Karpas-422 (cell line): Measurements from ENCODE around the gene DAB2IP. TPM values are rescaled to one million over a fixed set of nuclear protein-coding genes. Genes with fewer than 3 reads are reported as not detected.

Source experiments
- DNase-seq: peaks from one replicate; pipeline ENCODE4 v3.0.0-alpha.2; 2015
- H2AFZ ChIP-seq: fragments of 200-600 bp; sonication (generic); 2 replicates; pipeline ENCODE4 v1.6.1; 2014; ENCODE audit warnings: antibody characterized with exemption, low read length, mixed read lengths
- H3K27ac ChIP-seq: fragments of 200-600 bp; sonication (generic); 2 replicates; pipeline ENCODE4 v1.5.1; 2014; ENCODE audit warnings: mild to moderate bottlenecking, low read length, moderate library complexity
- H3K27me3 ChIP-seq: fragments of 200-600 bp; sonication (generic); 2 replicates; pipeline ENCODE4 v1.6.1; 2014; ENCODE audit warnings: low read length, mixed read lengths
- H3K36me3 ChIP-seq: fragments of 200-600 bp; sonication (generic); 2 replicates; pipeline ENCODE4 v1.6.1; 2014; ENCODE audit warnings: low read length, mixed read lengths; ENCODE audit not compliant: insufficient read depth
- H3K4me1 ChIP-seq: fragments of 200-600 bp; sonication (generic); 2 replicates; pipeline ENCODE4 v1.6.1; 2014; ENCODE audit warnings: mild to moderate bottlenecking, low read length, mixed read lengths
- H3K4me2 ChIP-seq: fragments of 200-600 bp; sonication (generic); 2 replicates; pipeline ENCODE4 v1.6.1; 2014; ENCODE audit warnings: low read length, low read depth, mild to moderate bottlenecking; ENCODE audit not compliant: poor library complexity, severe bottlenecking
- H3K4me3 ChIP-seq: fragments of 200-600 bp; sonication (generic); 2 replicates; pipeline ENCODE4 v1.5.1; 2014; ENCODE audit warnings: mild to moderate bottlenecking, antibody characterized with exemption, low read length, mixed read lengths
- H3K79me2 ChIP-seq: fragments of 200-600 bp; sonication (generic); 2 replicates; pipeline ENCODE4 v1.6.1; 2014; ENCODE audit warnings: mild to moderate bottlenecking, low read length, mixed read lengths
- H3K9ac ChIP-seq: fragments of 200-600 bp; sonication (generic); 2 replicates; pipeline ENCODE4 v1.6.0; 2014; ENCODE audit warnings: low read length
- H3K9me2 ChIP-seq: fragments of 200-600 bp; sonication (generic), shearing (Covaris generic); replicated peaks from 2 replicates; pipeline ENCODE4 v1.6.0; 2014; ENCODE audit warnings: mild to moderate bottlenecking, low read length, moderate library complexity; ENCODE audit not compliant: insufficient read depth
- H3K9me3 ChIP-seq: fragments of 300-700, 200-600 bp; sonication (generic); 2 replicates; pipeline ENCODE4 v1.6.1; 2014; ENCODE audit warnings: low read length, mixed read lengths
- H4K20me1 ChIP-seq: fragments of 200-600 bp; sonication (generic); 2 replicates; pipeline ENCODE4 v1.6.1; 2014; ENCODE audit warnings: mild to moderate bottlenecking, antibody characterized with exemption, low read length, low read depth; ENCODE audit not compliant: insufficient read depth
- total RNA-seq: library from RNA; depleted of rRNA; stranded (reverse); fragments of >200 nt; shearing (Covaris generic); gene quantifications from 2 replicates; pipeline ENCODE4 v1.2.3, GENCODE V29; 2014; ENCODE audit warnings: low replicate concordance

DAB2IP gene
- total RNA-seq, 1 experiment from 2014 or later: 1.3 TPM

GRCh38 chr9:121706149-121706750, 54.8 kb downstream of the DAB2IP start:
- Histone ChIP-seq H3K27ac (no peak overlapping the region), H3K27me3 (no peaks in the 10 kb centered on the region), H2AFZ (no peak overlapping the region), H3K36me3 (no peaks in the 10 kb centered on the region), H3K4me1 (no peaks in the 10 kb centered on the region), H3K9me3 (no peaks in the 10 kb centered on the region), H3K9me2 (no peaks in the 10 kb centered on the region), H4K20me1 (no peaks in the 10 kb centered on the region), H3K4me2 (no peak overlapping the region), H3K4me3 (no peak overlapping the region), H3K79me2 (no peaks in the 10 kb centered on the region), H3K9ac (no peak overlapping the region)
- no peak for DNase-seq

DNA sequence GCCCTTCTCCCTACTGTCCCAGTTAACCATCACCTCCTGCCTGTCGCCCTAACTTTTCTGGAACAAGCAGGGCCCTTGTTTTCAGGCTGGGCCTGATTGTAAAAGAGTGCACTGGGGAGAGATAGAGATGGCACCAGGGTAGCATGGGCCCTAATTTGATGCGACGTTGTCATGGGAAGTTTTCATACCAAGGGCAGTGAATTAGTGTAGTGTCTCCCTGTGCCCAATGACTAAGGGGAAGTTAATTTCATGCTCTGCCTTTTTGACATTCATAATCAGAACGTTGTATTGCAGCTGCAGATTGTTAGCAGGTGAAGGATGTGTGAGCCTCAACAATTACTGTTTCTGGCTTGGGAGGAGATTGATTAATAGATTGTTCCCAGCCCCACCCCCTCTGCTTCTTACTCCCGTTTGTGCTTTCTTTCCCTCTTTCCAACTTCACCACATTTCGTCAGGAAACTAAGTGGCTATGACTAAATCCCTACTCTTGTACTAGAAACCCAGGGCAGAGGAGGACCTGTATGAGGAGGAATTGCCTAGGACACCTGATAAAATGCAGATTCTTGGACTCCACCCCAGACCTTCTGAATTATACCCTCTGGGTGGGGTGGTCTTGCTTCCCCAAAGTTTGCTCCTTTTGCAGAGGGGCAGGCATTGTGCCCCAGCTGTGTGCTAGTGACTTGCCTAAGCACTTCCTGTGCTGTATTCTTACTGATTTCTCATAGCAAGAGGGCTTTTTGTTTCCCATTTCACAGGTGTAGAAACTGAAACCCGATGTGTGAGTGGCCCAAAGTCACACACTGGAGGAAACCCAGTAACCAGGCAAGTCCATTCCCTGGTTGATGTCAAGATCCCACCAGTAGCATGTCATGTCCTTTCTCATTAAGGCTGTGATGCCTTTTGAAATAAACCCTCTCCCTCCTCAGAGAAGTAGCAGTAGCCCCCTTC, 56.3 kb downstream of the DAB2IP start:
- no peak overlapping the region for H2AFZ ChIP-seq
- no peak overlapping the region for H3K4me3 ChIP-seq
- no peaks in the 10 kb centered on the region for H3K9me2 ChIP-seq
- no peak overlapping the region for H3K4me2 ChIP-seq
- no peaks in the 10 kb centered on the region for H3K36me3 ChIP-seq
- no peaks in the 10 kb centered on the region for H3K79me2 ChIP-seq
- H3K9ac ChIP-seq: no peak overlapping the region
- no peak overlapping the region for H3K27ac ChIP-seq
- no peaks in the 10 kb centered on the region for H4K20me1 ChIP-seq
- no peaks in the 10 kb centered on the region for H3K9me3 ChIP-seq
- no peaks in the 10 kb centered on the region for H3K27me3 ChIP-seq
- H3K4me1 ChIP-seq: no peaks in the 10 kb centered on the region
- DNase-seq: no peak

- Histone ChIP-seq H3K9me3 (no peaks in the 10 kb centered on the region), H3K27me3 (no peaks in the 10 kb centered on the region), H3K79me2 (no peaks in the 10 kb centered on the region), H3K36me3 (no peaks in the 10 kb centered on the region), H2AFZ (no peak overlapping the region), H3K9me2 (no peaks in the 10 kb centered on the region), H3K4me3 (no peak overlapping the region), H3K4me1 (no peaks in the 10 kb centered on the region), H3K27ac (no peak overlapping the region), H4K20me1 (no peaks in the 10 kb centered on the region), H3K4me2 (no peak overlapping the region), H3K9ac (no peak overlapping the region)
- DNase-seq: no peak
These were observed 57.5 kb downstream of the DAB2IP start for GRCh38 chr9:121708768-121709488.

DNA sequence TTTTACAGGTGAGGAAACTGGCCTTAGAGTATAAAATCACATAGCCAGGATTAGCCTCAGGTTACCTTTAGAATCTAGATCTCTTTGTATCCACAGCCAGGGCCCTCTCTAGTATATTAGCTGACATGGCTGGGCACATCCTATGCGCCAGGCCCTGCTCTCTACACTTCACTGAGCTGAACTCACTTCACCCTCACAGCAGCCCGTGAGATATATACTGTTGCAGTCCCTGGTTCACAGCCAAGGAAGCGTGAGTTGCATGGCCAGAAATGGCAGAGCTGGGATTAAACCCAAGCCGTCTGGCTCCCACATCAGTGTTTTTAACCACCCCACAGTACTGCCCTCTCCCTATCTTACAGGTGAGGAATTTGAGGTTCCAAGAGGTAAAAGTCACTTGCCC, 58.4 kb downstream of the DAB2IP start:
- no peaks in the 10 kb centered on the region for H3K27me3 ChIP-seq
- no peak overlapping the region for H3K27ac ChIP-seq
- DNase-seq: no peak
- no peaks in the 10 kb centered on the region for H3K4me1 ChIP-seq
- H3K36me3 ChIP-seq: no peaks in the 10 kb centered on the region
- H3K9me2 ChIP-seq: no peaks in the 10 kb centered on the region
- H3K4me3 ChIP-seq: no peak overlapping the region
- no peaks in the 10 kb centered on the region for H3K9me3 ChIP-seq
- no peak overlapping the region for H2AFZ ChIP-seq
- H3K4me2 ChIP-seq: no peak overlapping the region
- H4K20me1 ChIP-seq: no peaks in the 10 kb centered on the region
- no peak overlapping the region for H3K9ac ChIP-seq
- H3K79me2 ChIP-seq: no peaks in the 10 kb centered on the region

- H3K79me2 ChIP-seq: no peaks in the 10 kb centered on the region
- H3K4me2 ChIP-seq: no peak overlapping the region
- no peak for DNase-seq
- H3K9me2 ChIP-seq: no peaks in the 10 kb centered on the region
- no peaks in the 10 kb centered on the region for H3K36me3 ChIP-seq
- no peaks in the 10 kb centered on the region for H3K9me3 ChIP-seq
- no peaks in the 10 kb centered on the region for H3K4me1 ChIP-seq
- no peak overlapping the region for H2AFZ ChIP-seq
- H4K20me1 ChIP-seq: no peaks in the 10 kb centered on the region
- H3K4me3 ChIP-seq: no peak overlapping the region
- H3K9ac ChIP-seq: no peak overlapping the region
- no peak overlapping the region for H3K27ac ChIP-seq
- H3K27me3 ChIP-seq: no peaks in the 10 kb centered on the region
These were observed 59.8 kb downstream of the DAB2IP start for GRCh38 chr9:121711281-121711680.

DNA sequence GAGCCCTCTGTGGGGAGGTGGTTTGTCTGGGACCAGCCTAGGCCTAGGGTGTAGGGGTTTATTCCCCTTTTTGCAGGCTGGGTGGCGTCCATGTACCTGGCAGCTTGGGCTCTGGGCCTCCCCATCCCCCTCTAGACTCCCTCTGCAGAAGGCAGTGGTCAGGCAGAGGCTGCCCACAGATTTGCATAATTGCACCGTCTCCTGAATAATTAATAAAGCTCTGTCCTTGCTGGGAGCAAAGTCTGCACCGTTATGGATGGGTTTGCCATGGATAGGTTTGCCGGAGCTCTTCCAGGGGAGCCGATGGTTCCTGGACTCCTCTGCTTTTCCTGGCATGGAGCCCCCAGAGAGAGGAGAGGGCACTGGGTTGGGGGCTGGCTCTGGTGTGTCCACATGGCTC, 60.4 kb downstream of the DAB2IP start:
- Histone ChIP-seq H3K4me2 (no peak overlapping the region), H2AFZ (no peak overlapping the region), H3K4me3 (no peak overlapping the region), H3K27me3 (no peaks in the 10 kb centered on the region), H3K36me3 (no peaks in the 10 kb centered on the region), H3K9me3 (no peaks in the 10 kb centered on the region), H3K9me2 (no peaks in the 10 kb centered on the region), H3K27ac (no peak overlapping the region), H3K9ac (no peak overlapping the region), H3K4me1 (no peaks in the 10 kb centered on the region), H4K20me1 (no peaks in the 10 kb centered on the region), H3K79me2 (no peaks in the 10 kb centered on the region)
- no peak for DNase-seq

DNA sequence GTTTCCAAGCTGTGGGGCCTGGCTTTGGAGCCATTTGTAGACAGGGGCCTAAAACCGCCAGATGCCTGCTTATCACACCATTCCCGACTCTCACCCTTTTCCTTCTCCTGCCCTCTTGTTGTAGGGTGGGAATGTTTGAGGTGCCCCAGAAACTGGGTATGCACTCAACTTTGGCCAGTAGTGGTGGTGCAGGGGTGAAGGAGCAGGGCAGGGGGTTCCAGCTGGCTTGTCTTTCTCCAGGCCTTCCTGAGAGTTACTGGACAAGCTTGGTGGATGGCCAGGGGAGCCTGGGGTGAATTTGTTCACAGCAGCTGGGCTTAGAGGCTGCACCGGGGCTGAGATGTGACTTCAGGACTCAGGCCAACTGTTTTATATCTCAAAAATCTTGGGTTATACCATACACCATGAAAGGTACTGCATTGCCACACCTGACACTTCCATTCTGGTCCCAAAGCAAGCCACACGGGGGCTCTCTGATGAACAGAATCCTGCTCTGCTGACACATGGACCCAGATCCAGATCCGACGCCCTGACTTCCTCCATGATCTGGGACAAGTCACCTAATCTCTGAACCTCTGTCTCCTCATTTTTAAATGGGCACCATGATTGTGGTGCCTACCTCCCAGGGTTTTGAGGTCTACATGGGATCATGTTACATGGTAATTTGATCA, 62.1 kb downstream of the DAB2IP start:
- DNase-seq: no peak
- Histone ChIP-seq H3K9ac (no peak overlapping the region), H3K9me2 (no peaks in the 10 kb centered on the region), H2AFZ (no peak overlapping the region), H3K27ac (no peak overlapping the region), H3K4me3 (no peak overlapping the region), H3K79me2 (no peaks in the 10 kb centered on the region), H4K20me1 (no peaks in the 10 kb centered on the region), H3K36me3 (no peaks in the 10 kb centered on the region), H3K4me2 (no peak overlapping the region), H3K27me3 (no peaks in the 10 kb centered on the region), H3K9me3 (no peaks in the 10 kb centered on the region), H3K4me1 (no peaks in the 10 kb centered on the region)
